Keratinocyte (primary cell): ENCODE data around the gene LLCFC1. TPM values are rescaled to one million over a fixed set of nuclear protein-coding genes. Genes with fewer than 3 reads are reported as not detected.

Source experiments
- DNase-seq: peaks from one replicate; pipeline ENCODE4 v3.0.0-alpha.2; 2011; ENCODE audit warnings: low read depth, missing footprints, low spot score
- FAIRE-seq: peaks from 2 replicates; lab custom pipeline; 2011; peaks lifted over from hg19 to GRCh38; lab: Jason Lieb, UNC
- H2AFZ ChIP-seq: 2 replicates; pipeline ENCODE4 v1.6.0; 2012; ENCODE audit warnings: low read length, control low read depth, inconsistent platforms; ENCODE audit not compliant: control insufficient read depth
- H3K27ac ChIP-seq: 2 replicates; pipeline ENCODE4 v1.5.1; 2011; ENCODE audit warnings: low read length; ENCODE audit not compliant: control insufficient read depth, insufficient read depth
- H3K27me3 ChIP-seq: 3 replicates; pipeline ENCODE4 v1.6.0; 2011; ENCODE audit warnings: low read length; ENCODE audit not compliant: control insufficient read depth, insufficient read depth; ENCODE audit errors: extremely low read depth
- H3K36me3 ChIP-seq, 2 experiments: 2 replicates in 1 of 2; 3 replicates in 1 of 2; pipeline ENCODE4 v1.5.1; 2011; ENCODE audit warnings: low read length in 2 of 2, mild to moderate bottlenecking in 1 of 2; ENCODE audit not compliant: control insufficient read depth in 2 of 2, insufficient read depth in 2 of 2; ENCODE audit errors: extremely low read depth in 1 of 2
- H3K4me1 ChIP-seq: 3 replicates; pipeline ENCODE4 v1.5.1; 2011; ENCODE audit warnings: low read length; ENCODE audit not compliant: control insufficient read depth, insufficient read depth; ENCODE audit errors: extremely low read depth
- H3K4me2 ChIP-seq: 3 replicates; pipeline ENCODE4 v1.6.0; 2011; ENCODE audit warnings: low read depth, low read length; ENCODE audit not compliant: control insufficient read depth, insufficient read depth; ENCODE audit errors: extremely low read depth
- H3K4me3 ChIP-seq, 3 experiments: fragments of 200-600 bp in 1 of 3; sonication (generic) in 1 of 3; 2 replicates in 2 of 3; 3 replicates in 1 of 3; pipeline ENCODE4 v1.5.1; 2011 to 2016; ENCODE audit warnings: low read length in 3 of 3, mild to moderate bottlenecking in 3 of 3, control low read depth in 2 of 3, inconsistent platforms in 1 of 3, low read depth in 1 of 3, mixed read lengths in 1 of 3, mixed run types in 1 of 3, moderate library complexity in 1 of 3; ENCODE audit not compliant: control insufficient read depth in 2 of 3, insufficient read depth in 2 of 3; ENCODE audit errors: extremely low read depth in 1 of 3
- H3K79me2 ChIP-seq: 2 replicates; pipeline ENCODE4 v1.6.0; 2012; ENCODE audit warnings: low read length; ENCODE audit not compliant: control insufficient read depth, insufficient read depth
- H3K9ac ChIP-seq: 3 replicates; pipeline ENCODE4 v1.6.0; 2011; ENCODE audit warnings: low read length; ENCODE audit not compliant: control insufficient read depth, insufficient read depth; ENCODE audit errors: extremely low read depth
- H3K9me1 ChIP-seq: 3 replicates; pipeline ENCODE4 v1.6.0; 2011; ENCODE audit warnings: low read length; ENCODE audit not compliant: control insufficient read depth, insufficient read depth; ENCODE audit errors: extremely low read depth
- H3K9me3 ChIP-seq: 2 replicates; pipeline ENCODE4 v1.5.1; 2012; ENCODE audit warnings: low read depth, low read length; ENCODE audit not compliant: control insufficient read depth
- H4K20me1 ChIP-seq: 3 replicates; pipeline ENCODE4 v1.6.0; 2011; ENCODE audit warnings: low read length; ENCODE audit not compliant: control insufficient read depth, insufficient read depth; ENCODE audit errors: extremely low read depth
- CTCF ChIP-seq, 3 experiments: IDR thresholded peaks in 1 of 3; conservative IDR thresholded peaks in 1 of 3; optimal IDR thresholded peaks in 1 of 3; 2 replicates in 2 of 3; 3 replicates in 1 of 3; pipeline versions ENCODE3 to v1.5.1; 2011; ENCODE audit warnings: low read length in 3 of 3, mild to moderate bottlenecking in 3 of 3, moderate library complexity in 2 of 3, control low read depth in 1 of 3, inconsistent platforms in 1 of 3; ENCODE audit not compliant: insufficient read depth in 2 of 3; ENCODE audit errors: extremely low read depth in 1 of 3
- EZH2 ChIP-seq: IDR thresholded peaks from one replicate; pipeline ENCODE4 v1.6.1; 2012; ENCODE audit warnings: inconsistent platforms, mild to moderate bottlenecking, low read length, moderate library complexity
- dilution Hi-C: fragments of 300-500 bp; cut with MboI; formaldehyde crosslinking; loops from one replicate; pipeline ENCODE4 v1.7.0; 2020; ENCODE audit warnings: low sequenced_read_pairs; ENCODE audit not compliant: extremely low pct_ligation_motif_present
- polyA plus RNA-seq, 5 experiments: library from polyadenylated mRNA; depleted of rRNA in 3 of 5; stranded (reverse) in 3 of 5; stranded (forward) in 1 of 5; unstranded in 1 of 5; fragments of >200 nt; gene quantifications; 1 replicate in 1 of 5; 2 replicates in 3 of 5; 3 replicates in 1 of 5; pipeline versions ENCODE4 v1.2.1 to v1.2.3, GENCODE V29; 2011 to 2012; ENCODE audit warnings: missing spikeins in 2 of 5, low read depth in 1 of 5, low replicate concordance in 1 of 5

Gene LLCFC1
- polyA plus RNA-seq, 1 donor (not counting 4 experiments of a cell fraction or from before 2014, with no cell fraction given): not detected

GRCh38 chr7:142934056-142934455 lies 5.2 kb upstream of the LLCFC1 start:
- Histone ChIP-seq H3K27ac (no peak overlapping the region), H3K27me3 (no peaks in the 10 kb centered on the region), H3K9me1 (no peaks in the 10 kb centered on the region), H3K36me3 (no peaks in the 10 kb centered on the region), H3K9me3 (no peaks in the 10 kb centered on the region), H3K4me2 (no peak overlapping the region), H2AFZ (no peak overlapping the region), H3K79me2 (no peaks in the 10 kb centered on the region), H3K4me1 (no peaks in the 10 kb centered on the region), H3K9ac (no peak overlapping the region), H3K4me3 (no peak overlapping the region), H4K20me1 (no peaks in the 10 kb centered on the region)
- DNase-seq: no peak
- TF ChIP-seq CTCF (optimal IDR thresholded peaks at IDR 0.05 in 1 of 3, IDR thresholded peaks at IDR 0.05 in 1 of 3, conservative IDR thresholded peaks at IDR 0.05 in 1 of 3; ENCODE audit: extremely low read depth in 1 of 3, insufficient read depth in 2 of 3, low read length in 3 of 3) (no peak), EZH2 (no peak)
- FAIRE-seq: no peak
- dilution Hi-C loops: no loop called here

GRCh38 chr7:142935941-142936565 lies 3.2 kb upstream of the LLCFC1 start:
- dilution Hi-C loops: no loop called here
- no peaks in the 10 kb centered on the region for H3K27me3 ChIP-seq
- H3K4me1 ChIP-seq: no peaks in the 10 kb centered on the region
- H3K9ac ChIP-seq: no peak overlapping the region
- no peak overlapping the region for H3K4me2 ChIP-seq
- H3K4me3 ChIP-seq: no peak overlapping the region
- no peaks in the 10 kb centered on the region for H3K9me1 ChIP-seq
- no peaks in the 10 kb centered on the region for H3K79me2 ChIP-seq
- no peaks in the 10 kb centered on the region for H3K36me3 ChIP-seq
- TF ChIP-seq EZH2 (no peak), CTCF (optimal IDR thresholded peaks at IDR 0.05 in 1 of 3, IDR thresholded peaks at IDR 0.05 in 1 of 3, conservative IDR thresholded peaks at IDR 0.05 in 1 of 3; ENCODE audit: extremely low read depth in 1 of 3, insufficient read depth in 2 of 3, low read length in 3 of 3) (no peak)
- no peak for FAIRE-seq
- H2AFZ ChIP-seq: no peak overlapping the region
- H3K9me3 ChIP-seq: no peaks in the 10 kb centered on the region
- H3K27ac ChIP-seq: no peak overlapping the region
- no peak for DNase-seq
- H4K20me1 ChIP-seq: no peaks in the 10 kb centered on the region
